Pulmonary artery endothelial cell (primary cell): ENCODE measurements around the gene CNTNAP2. TPM values are rescaled to one million over a fixed set of nuclear protein-coding genes. Genes with fewer than 3 reads are reported as not detected.

Experiments
- DNase-seq: peaks from one replicate; pipeline ENCODE4 v3.0.0-alpha.2; 2011; ENCODE audit warnings: low read depth, low spot score
- total RNA-seq: library from RNA; depleted of rRNA; stranded (reverse); fragments of >200 nt; gene quantifications from 2 replicates; pipeline ENCODE4 v1.2.3, GENCODE V29; 2014

CNTNAP2 gene
- total RNA-seq, 1 donor from 2014 or later, result not detected

- no peak for DNase-seq
These were observed 1194.7 kb downstream of the CNTNAP2 start for GRCh38 chr7:147311336-147311735.

- DNase-seq, result no peak
These were observed 1204.9 kb downstream of the CNTNAP2 start for GRCh38 chr7:147321504-147321903.

DNA sequence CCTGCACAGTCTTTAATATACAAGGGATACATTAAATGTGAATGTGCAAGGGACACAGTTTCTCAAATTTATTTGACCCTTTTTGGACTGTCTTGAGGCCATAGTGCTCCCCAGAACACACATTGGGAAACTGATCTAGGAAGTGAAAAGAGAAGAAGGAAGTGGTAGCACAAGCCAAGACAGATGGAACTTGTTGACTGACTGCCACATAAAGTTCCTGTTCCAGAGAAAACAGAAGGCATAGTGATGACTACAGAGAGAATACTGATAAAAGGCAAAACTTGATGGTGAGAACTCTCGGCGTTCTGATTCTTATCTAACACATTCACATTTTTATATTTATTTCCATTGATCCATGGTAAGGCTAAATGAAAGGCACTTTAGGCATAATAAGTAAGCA lies 1216.4 kb downstream of the CNTNAP2 start:
- DNase-seq, result no peak

- no peak for DNase-seq
These were observed 1246.5 kb downstream of the CNTNAP2 start for GRCh38 chr7:147363101-147363500.

DNA sequence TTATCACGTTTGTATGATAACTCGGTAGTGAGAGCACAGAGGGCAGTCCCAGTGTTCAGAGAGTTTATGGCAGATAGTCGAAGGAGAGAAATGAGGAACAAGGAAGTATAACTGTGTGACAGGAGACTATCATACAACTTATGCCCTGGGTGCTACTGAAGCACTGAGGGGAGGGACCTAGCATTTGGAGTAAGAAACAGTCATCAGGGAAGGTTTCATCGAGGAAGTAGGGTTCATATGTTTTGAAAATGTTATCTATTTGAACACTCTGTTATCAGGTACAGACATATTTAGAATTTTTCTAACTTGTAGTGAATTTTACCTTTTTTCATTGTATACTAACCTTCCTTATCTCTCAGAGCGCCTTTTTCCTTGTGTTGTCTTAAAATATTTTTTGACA lies 1259.6 kb downstream of the CNTNAP2 start:
- DNase-seq, result no peak

DNA sequence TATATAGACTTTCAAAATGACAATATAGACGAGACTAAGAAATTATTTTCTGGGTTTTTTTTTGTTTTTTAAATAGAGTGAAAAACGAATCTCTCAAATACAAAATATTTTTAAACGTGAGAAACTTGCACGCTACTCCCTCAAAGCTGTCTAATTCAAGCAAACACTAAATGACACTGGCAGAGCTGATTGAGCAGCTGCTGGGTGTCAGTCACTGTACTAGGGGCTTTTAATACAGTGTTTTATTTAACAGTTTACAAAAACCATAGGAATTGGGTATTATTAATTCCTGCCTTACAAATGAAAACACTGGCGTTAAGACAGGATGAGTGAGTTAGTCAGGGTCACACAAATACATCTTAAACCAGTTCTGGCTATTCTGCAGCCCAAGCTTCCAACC lies 1264.3 kb downstream of the CNTNAP2 start:
- no peak for DNase-seq

DNA sequence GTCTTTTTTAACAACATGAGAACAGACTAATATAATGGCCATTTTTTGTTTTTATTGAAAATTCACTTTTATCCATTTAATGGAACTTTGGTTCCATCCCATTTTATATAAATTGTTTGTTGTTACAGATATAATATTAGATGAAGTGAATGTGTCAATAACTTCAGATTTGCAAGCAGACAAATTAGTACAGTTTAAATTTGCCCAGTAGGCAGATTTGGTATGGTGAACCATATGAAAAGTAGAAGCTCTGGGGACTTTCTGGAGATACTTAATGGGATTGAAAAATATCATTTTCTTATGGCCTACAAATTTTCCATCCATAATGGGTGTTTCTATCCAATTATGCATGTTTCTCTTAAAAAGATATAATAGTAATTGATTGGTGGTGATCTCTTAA lies 1277.7 kb downstream of the CNTNAP2 start:
- no peak for DNase-seq

DNA sequence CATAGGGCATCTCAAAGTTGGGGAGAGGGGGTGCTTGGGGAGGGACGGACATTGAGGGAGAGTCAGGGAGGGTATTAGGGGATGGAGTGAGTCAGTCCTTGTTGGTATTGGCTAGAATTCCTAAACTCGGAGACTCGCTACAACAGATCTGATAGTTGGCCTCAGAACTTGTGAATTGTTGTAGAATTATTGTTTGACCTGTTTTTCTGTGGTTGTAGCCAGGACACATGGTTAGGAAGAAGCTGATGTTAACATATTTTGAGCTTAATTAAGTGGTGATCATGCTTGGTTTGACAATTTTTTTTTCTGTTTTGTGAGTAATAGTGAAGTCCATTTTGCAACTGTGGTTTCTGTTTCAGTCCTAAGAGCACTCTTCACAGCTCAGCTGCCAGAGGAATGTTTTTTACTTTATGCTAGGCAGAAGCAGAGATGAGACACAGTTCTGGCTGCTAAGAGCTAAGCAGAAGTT lies 1283.7 kb downstream of the CNTNAP2 start:
- no peak for DNase-seq

DNA sequence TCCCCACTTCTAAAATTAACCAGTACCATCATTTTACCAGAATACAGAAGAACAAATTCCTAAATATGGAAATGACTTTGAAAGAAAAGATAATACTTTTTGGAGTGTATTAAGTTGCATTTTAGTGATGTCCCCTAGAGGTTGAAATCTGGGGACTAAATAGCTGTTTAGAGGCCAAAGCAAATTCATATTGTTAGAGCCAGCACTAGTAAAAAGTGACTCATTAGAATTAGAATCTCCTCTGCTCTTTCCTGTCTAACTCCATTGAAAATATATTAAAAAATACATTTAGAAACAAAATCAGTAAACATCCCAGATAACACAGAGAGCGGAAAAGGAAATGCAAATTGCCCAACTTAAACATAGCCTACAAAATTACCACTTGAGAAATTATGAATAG lies 1284.3 kb downstream of the CNTNAP2 start:
- no peak for DNase-seq

DNA sequence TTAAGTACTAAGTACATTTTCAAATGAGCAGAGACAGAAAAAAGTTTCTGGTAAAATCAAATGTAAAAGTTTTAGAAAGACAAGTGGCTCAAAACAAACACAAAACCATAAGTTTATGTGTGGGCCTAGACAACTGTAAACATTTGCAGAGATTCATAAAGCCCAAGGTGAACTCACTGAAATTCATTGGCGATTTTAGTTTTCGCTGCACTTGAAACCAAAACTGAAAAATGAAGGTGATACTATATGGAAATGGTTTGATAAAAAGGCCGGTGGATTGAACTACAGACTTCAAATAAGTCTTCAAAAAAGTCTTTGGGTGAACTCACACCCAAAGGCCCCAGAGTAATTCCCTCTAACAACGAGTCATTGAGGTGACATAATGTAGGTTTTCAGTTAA lies 1289.0 kb downstream of the CNTNAP2 start:
- DNase-seq, result no peak

DNA sequence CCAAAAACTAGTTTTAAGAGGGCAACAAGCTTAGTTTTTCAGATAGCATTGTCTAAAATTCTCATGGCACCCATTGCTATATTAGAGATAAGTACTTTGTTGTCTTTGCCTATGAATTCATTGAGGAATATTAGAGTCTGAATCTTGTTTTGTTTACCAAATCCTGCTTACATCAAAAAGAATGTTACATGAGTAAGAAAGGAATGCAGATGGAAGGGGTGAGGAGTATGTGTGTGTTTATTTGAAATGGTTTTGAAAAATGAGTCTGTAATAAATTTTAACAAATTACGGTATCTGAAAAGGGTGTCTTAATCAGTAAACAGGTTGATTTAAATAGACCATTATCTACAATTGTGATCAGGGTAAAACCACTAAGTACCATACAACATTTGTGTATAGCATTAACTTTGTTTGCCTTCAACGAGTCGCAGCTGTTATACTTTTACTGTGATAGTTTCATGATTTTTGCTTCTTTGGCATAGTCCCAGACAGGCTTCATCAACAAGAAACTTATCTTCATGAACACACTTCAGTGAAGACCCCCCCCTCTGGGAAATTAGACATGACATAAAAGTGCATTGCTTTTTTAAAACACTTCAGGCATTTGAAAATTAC lies 1290.0 kb downstream of the CNTNAP2 start:
- DNase-seq, result no peak

DNA sequence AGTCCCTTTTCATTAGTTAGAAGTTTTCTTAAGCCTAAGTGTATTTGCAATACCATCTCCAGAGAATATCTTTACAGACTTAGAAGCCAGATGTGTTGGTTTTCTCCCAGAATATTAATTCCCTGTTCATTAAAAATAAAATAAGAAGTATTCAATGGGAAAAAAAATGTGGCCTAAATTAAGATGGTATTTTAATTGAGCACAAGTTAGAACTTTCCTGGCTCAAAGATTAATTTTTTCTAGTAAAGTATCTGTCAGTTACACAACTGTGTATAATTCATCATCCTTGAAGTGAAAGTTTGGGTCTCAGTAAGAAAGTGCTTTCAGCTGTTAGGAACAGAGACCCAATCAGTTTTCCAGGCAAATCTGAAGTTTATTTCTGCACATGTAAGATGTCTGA lies 1294.5 kb downstream of the CNTNAP2 start:
- DNase-seq, result no peak

DNA sequence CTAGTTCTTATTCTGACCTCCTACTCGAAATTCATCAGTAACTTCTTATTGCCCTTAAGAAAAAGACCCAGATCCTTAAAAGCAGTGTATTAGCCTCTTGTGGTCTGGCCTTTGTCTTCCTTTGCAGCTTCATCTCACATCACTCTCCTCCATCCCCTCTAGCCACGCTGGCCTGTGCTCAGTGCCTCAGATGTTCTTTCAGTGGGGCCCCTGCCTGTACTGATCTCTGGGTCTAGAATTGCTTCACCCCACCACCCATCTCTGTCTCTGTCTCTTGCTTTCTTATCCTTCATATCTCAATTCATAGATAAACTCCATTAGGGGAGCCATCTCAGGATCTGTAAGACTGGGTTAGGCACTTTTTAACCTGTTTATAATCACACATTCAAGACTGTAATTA lies 1295.5 kb downstream of the CNTNAP2 start:
- DNase-seq, result no peak

- DNase-seq, result no peak
These were observed 1296.4 kb downstream of the CNTNAP2 start for GRCh38 chr7:147412782-147413556.

GRCh38 chr7:147413557-147413870 lies 1296.9 kb downstream of the CNTNAP2 start:
- DNase-seq, result no peak

GRCh38 chr7:147415991-147416390 lies 1299.4 kb downstream of the CNTNAP2 start:
- DNase-seq, result no peak

DNA sequence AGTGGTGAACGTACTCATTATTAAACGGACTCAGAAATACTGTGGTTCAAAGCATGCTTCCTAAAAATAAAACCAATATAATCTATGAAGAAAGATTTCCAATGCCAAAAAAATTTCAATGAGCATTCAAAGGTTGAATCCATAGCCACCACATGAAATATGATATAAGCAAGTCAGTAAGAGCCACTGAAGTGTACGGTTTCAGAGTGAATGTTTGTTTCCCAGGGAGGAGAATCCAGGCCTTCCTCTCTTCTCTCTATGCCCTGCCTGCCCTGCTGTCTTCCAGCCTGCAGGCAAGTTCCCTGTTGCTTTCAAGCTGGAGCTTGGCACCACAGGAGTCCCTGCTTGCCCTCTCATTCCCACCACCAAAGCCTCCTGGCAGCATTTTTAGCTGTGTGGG lies 1302.4 kb downstream of the CNTNAP2 start:
- DNase-seq, result no peak

- no peak for DNase-seq
These were observed 1307.3 kb downstream of the CNTNAP2 start for GRCh38 chr7:147423875-147424274.

DNA sequence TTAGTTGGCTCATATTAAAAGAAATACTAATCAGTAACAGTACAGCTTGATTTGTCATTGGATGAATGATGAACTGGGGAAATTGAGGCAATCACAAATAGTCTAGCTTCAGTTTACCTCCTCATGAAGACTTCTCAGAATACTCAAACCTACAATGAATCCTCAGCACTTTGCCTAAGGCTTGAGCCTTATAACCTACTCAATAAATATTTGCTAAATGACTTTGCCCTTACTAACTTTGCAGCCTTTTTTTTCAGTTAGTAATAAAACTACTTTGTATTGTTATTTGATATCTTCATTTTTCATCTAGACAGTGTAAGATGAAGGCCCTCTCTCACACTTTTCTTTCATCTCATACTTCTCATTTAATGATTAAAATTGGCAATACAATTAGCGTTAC lies 1311.5 kb downstream of the CNTNAP2 start:
- no peak for DNase-seq

- DNase-seq, result no peak
These were observed 1313.4 kb downstream of the CNTNAP2 start for GRCh38 chr7:147429961-147430360.

DNA sequence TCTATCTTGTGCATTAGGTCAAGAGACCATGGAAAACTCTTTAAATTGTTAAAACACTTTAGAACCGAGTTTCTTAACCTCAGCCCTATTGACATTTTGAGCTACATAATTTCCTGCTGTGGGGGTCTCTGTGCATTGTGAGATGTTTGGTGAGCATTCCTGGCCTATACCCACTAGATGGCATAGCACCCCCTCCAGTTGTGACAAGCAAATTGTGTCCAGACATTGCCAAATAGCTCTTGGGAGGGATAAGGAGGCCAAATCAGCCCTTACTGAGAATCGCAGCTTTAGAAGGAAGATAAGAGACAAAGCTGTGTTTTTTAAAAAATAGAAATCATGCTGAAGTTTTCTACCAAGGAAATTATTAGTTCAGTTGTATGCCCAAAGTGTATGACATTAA lies 1315.5 kb downstream of the CNTNAP2 start:
- DNase-seq, result no peak

DNA sequence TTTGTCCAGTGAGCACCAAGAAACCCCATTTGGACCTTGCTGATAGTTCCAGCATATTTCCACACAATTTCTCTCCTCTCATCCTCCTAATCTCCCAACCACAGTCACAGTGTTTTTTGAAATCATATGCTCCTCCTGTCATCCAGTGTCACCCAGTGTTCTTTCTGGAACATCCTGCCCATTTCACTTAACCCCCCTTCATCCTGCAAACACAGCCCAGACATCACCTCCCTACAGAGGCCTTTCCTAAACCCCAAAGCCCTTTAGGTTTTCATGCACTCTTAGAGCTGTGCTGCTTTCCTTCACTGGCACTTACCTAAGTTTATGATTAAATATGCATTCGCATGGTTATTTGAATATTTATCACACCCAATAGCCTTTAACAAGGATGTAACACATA lies 1316.0 kb downstream of the CNTNAP2 start:
- DNase-seq, result no peak

DNA sequence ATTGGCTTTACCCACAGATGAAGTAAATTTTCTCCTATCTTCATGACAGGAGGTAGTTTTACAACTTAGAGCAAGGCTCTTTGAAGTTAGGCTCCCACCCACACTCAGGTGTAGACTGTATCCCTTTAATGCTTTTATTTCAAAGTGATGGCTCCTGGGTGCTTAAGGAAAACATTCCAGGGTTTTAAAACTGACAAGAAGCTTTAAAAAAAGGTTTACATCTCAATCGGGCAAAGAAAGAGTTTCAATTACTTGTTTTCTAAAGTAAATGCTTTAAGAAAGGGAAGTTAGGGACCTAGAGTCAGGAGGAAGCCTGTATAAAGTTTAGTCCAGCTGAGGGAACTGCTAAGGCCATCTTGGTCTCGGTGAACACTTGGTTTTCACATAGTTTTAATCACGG lies 1320.1 kb downstream of the CNTNAP2 start:
- no peak for DNase-seq
